IMR-90 (cell line): Measurements from ENCODE around the gene MAP3K3. TPM values are rescaled to one million over a fixed set of nuclear protein-coding genes. Genes with fewer than 3 reads are reported as not detected.

Source experiments
- ATAC-seq: fragments of 200-7000 bp; cut with Tn5 transposase; 2 replicates; pipeline ENCODE4 v1.9.1; 2020; ENCODE audit warnings: low read depth, mild to moderate bottlenecking, moderate library complexity
- BruUV-seq: library from RNA; stranded (reverse); fragments of 400-500 nt; replicated peaks from 2 replicates; lab custom pipeline; 2021; lab: Mats Ljungman, UMichigan
- CTCF ChIA-PET: fragments of 300-600 bp; formaldehyde crosslinking; extraction: SDS; loops from one replicate; lab custom pipeline; 2021; ENCODE audit warnings: antibody characterized with exemption; lab: Yijun Ruan, JAX
- POLR2A ChIA-PET: fragments of 300-600 bp; sonication (Branson Sonifier 250); formaldehyde crosslinking; loops from one replicate; lab custom pipeline; 2022; ENCODE audit warnings: antibody characterized with exemption; ENCODE audit not compliant: unreplicated experiment; lab: Charles Lee
- DNase-seq: peaks from one replicate; pipeline ENCODE4 v3.0.0; 2013
- H2AFZ ChIP-seq: replicated peaks from 2 replicates; pipeline ENCODE3; 2013; ENCODE audit warnings: low read length, mild to moderate bottlenecking; ENCODE audit not compliant: poor library complexity
- H2AK5ac ChIP-seq: 2 replicates; pipeline ENCODE4 v1.6.1; 2013; ENCODE audit warnings: low read depth, low read length, inconsistent platforms
- H2AK9ac ChIP-seq: replicated peaks from 2 replicates; pipeline ENCODE3; 2013; ENCODE audit warnings: mild to moderate bottlenecking, low read depth, low read length, moderate library complexity; ENCODE audit not compliant: poor library complexity
- H2BK120ac ChIP-seq: 2 replicates; pipeline ENCODE4 v1.6.1; 2013; ENCODE audit warnings: low read depth, low read length, inconsistent platforms
- H2BK15ac ChIP-seq: 3 replicates; pipeline ENCODE4 v1.6.1; 2013; ENCODE audit warnings: low read depth, low read length, inconsistent platforms
- H2BK20ac ChIP-seq: 2 replicates; pipeline ENCODE4 v1.6.1; 2013; ENCODE audit warnings: low read depth, mild to moderate bottlenecking, inconsistent platforms, low read length, moderate library complexity
- H2BK5ac ChIP-seq: 2 replicates; pipeline ENCODE4 v1.6.1; 2013; ENCODE audit warnings: mild to moderate bottlenecking, low read depth, low read length, inconsistent platforms; ENCODE audit not compliant: poor library complexity, severe bottlenecking
- H3K14ac ChIP-seq: replicated peaks from 2 replicates; pipeline ENCODE4 v1.6.1; 2013; ENCODE audit warnings: low read depth, low read length, inconsistent platforms
- H3K18ac ChIP-seq: 2 replicates; pipeline ENCODE4 v1.6.1; 2013; ENCODE audit warnings: low read depth, low read length, control low read depth
- H3K23ac ChIP-seq: 2 replicates; pipeline ENCODE4 v1.6.1; 2013; ENCODE audit warnings: low read depth, low read length, inconsistent platforms
- H3K27ac ChIP-seq: 2 replicates; pipeline ENCODE4 v1.5.1; 2013; ENCODE audit warnings: mild to moderate bottlenecking, control low read depth, low read length; ENCODE audit not compliant: insufficient read depth
- H3K27me3 ChIP-seq: 2 replicates; pipeline ENCODE4 v1.6.1; 2013; ENCODE audit warnings: low read length; ENCODE audit not compliant: control insufficient read depth, insufficient read depth
- H3K36me3 ChIP-seq: 2 replicates; pipeline ENCODE4 v1.6.1; 2013; ENCODE audit warnings: low read length, mixed read lengths; ENCODE audit not compliant: control insufficient read depth, insufficient read depth
- H3K4ac ChIP-seq: 2 replicates; pipeline ENCODE4 v1.6.1; 2013; ENCODE audit warnings: low read depth, low read length, inconsistent platforms
- H3K4me1 ChIP-seq: 2 replicates; pipeline ENCODE4 v1.6.1; 2013; ENCODE audit warnings: low read length, mixed read lengths; ENCODE audit not compliant: control insufficient read depth, insufficient read depth
- H3K4me2 ChIP-seq: 2 replicates; pipeline ENCODE4 v1.6.1; 2013; ENCODE audit warnings: low read depth, mild to moderate bottlenecking, control low read depth, low read length, moderate library complexity
- H3K4me3 ChIP-seq: 2 replicates; pipeline ENCODE4 v1.5.1; 2013; ENCODE audit warnings: low read depth, mild to moderate bottlenecking, control low read depth, low read length, moderate library complexity; ENCODE audit not compliant: insufficient read depth
- H3K56ac ChIP-seq: 2 replicates; pipeline ENCODE4 v1.6.1; 2013; ENCODE audit warnings: low read length, inconsistent platforms; ENCODE audit not compliant: insufficient read depth; ENCODE audit errors: extremely low read depth
- H3K79me1 ChIP-seq, 2 experiments: 2 replicates each; pipeline ENCODE4 v1.6.1; 2013; ENCODE audit warnings: low read length in 2 of 2, inconsistent platforms in 1 of 2, low read depth in 1 of 2
- H3K9ac ChIP-seq: 2 replicates; pipeline ENCODE4 v1.6.1; 2013; ENCODE audit warnings: low read depth, low read length, control low read depth
- H3K9me1 ChIP-seq: 2 replicates; pipeline ENCODE4 v1.6.1; 2013; ENCODE audit warnings: low read length, inconsistent platforms; ENCODE audit not compliant: insufficient read depth
- H3K9me3 ChIP-seq: 2 replicates; pipeline ENCODE4 v1.6.1; 2013; ENCODE audit warnings: low read length; ENCODE audit not compliant: control insufficient read depth, insufficient read depth
- H4K20me1 ChIP-seq: 2 replicates; pipeline ENCODE4 v1.6.1; 2013; ENCODE audit warnings: low read length, inconsistent platforms; ENCODE audit not compliant: insufficient read depth
- H4K5ac ChIP-seq: 2 replicates; pipeline ENCODE4 v1.6.1; 2013; ENCODE audit warnings: mild to moderate bottlenecking, low read depth, low read length, control low read depth
- H4K8ac ChIP-seq, 2 experiments: 2 replicates each; pipeline ENCODE4 v1.6.1; 2013; ENCODE audit warnings: low read depth in 2 of 2, low read length in 2 of 2, control low read depth in 1 of 2, inconsistent platforms in 1 of 2
- H4K91ac ChIP-seq: 2 replicates; pipeline ENCODE4 v1.6.1; 2013; ENCODE audit warnings: low read depth, low read length, inconsistent platforms; ENCODE audit not compliant: insufficient read depth
- MXI1 ChIP-seq: IDR thresholded peaks from 2 replicates; pipeline ENCODE4 v1.6.1; 2012; ENCODE audit warnings: low read depth, mild to moderate bottlenecking, low read length, moderate library complexity, borderline replicate concordance
- dilution Hi-C: fragments of 300-500 bp; cut with HindIII; formaldehyde crosslinking; loops from one replicate; pipeline ENCODE4 v1.14.3; 2018; ENCODE audit warnings: low sequenced_read_pairs; ENCODE audit not compliant: unreplicated experiment
- in situ Hi-C: fragments of 300-500 bp; cut with MboI; formaldehyde crosslinking; loops from 3 replicates; pipeline ENCODE4 v1.14.3; 2019; ENCODE audit warnings: low sequenced_read_pairs, inconsistent platforms, mixed read lengths
- intact Hi-C: fragments of 100-400 bp; cut with micrococcal nuclease; formaldehyde crosslinking; loops from 2 replicates; pipeline ENCODE4 v1.10.0; 2022
- polyA plus RNA-seq, 3 experiments: library from polyadenylated mRNA; depleted of rRNA; stranded (reverse); fragments of >200 nt; gene quantifications; 2 replicates each; pipeline ENCODE4 v1.2.3, GENCODE V29; 2012; ENCODE audit warnings: low replicate concordance in 1 of 3
- total RNA-seq: library from RNA; depleted of rRNA; stranded (reverse); fragments of >200 nt; gene quantifications from 2 replicates; pipeline ENCODE4 v1.2.3, GENCODE V29; 2012

MAP3K3 gene
- total and polyA plus RNA-seq, 2 of the 4 experiments (the other 2 are of a cell fraction): 19.1 to 25.6 TPM

DNA sequence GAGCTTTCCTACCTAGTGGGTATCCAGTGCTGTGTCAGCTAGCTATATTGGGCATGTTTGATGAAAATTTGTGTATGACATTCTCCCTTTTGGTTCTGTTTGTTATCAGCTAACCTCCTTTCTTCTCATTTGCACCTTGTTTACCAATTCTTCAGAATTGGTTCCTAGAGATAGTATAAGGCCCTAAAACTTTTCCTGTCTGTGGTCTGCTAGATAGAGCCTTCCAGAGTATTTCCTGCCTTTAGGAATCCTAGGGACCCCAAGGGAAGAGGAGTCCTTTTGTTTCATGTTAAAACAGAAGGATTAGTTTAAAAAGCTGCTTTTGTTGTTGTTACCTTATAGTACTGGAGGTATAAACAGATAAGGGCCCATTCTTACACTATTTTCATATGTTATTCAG lies 11.5 kb downstream of the MAP3K3 start:
- Histone ChIP-seq H2BK20ac (no peak overlapping the region), H2AK9ac (no peak overlapping the region), H3K4me3 (no peak overlapping the region), H2AK5ac (no peak overlapping the region), H4K20me1 (0 out of 2 replicates have a peak, but pooled peaks cover 4% of the 10 kb centered on the region), H4K5ac (no peak overlapping the region), H3K9ac (no peak overlapping the region), H4K91ac (no peak overlapping the region), H3K4me1 (peaks cover 5% of the 10 kb centered on the region), H3K27ac (no peak overlapping the region), H2AFZ (no peak overlapping the region), H3K4ac (no peak overlapping the region), H2BK15ac (no peak overlapping the region), H3K18ac (no peak overlapping the region), H3K56ac (no peak overlapping the region), H3K9me3 (no peaks in the 10 kb centered on the region), H3K14ac (no peak overlapping the region), H3K36me3 (peaks cover 14% of the 10 kb centered on the region), H4K8ac (no peak overlapping the region), H2BK5ac (no peak overlapping the region), H2BK120ac (no peak overlapping the region), H3K79me1 (peaks cover 26 to 40% of the 10 kb centered on the region in 2 experiments; a peak in 3 of 4 replicates), H3K9me1 (0 out of 2 replicates have a peak, but pooled peaks cover 7% of the 10 kb centered on the region), H3K27me3 (no peaks in the 10 kb centered on the region), H3K4me2 (no peak overlapping the region), H3K23ac (no peak overlapping the region)
- intact Hi-C loops: no loop called here
- no peak for DNase-seq
- in situ Hi-C loops: no loop called here
- TF ChIP-seq MXI1: no peak
- ChIA-PET POLR2A (no interaction called here), CTCF (interaction anchor here (0.6 kb wide), 1 partner anchor 646 kb away, joined by 4 read pairs; no protein-coding TSS in a partner anchor)
- dilution Hi-C loops: no loop called here
- no TSS peak for BruUV-seq
- no peak for ATAC-seq
